ENCODE data around the gene E2F6. TPM values are rescaled to one million over a fixed set of nuclear protein-coding genes. Genes with fewer than 3 reads are reported as not detected.

E2F6 gene
- total RNA-seq, 2 donors from 2014 or later = 6.6 TPM

DNA sequence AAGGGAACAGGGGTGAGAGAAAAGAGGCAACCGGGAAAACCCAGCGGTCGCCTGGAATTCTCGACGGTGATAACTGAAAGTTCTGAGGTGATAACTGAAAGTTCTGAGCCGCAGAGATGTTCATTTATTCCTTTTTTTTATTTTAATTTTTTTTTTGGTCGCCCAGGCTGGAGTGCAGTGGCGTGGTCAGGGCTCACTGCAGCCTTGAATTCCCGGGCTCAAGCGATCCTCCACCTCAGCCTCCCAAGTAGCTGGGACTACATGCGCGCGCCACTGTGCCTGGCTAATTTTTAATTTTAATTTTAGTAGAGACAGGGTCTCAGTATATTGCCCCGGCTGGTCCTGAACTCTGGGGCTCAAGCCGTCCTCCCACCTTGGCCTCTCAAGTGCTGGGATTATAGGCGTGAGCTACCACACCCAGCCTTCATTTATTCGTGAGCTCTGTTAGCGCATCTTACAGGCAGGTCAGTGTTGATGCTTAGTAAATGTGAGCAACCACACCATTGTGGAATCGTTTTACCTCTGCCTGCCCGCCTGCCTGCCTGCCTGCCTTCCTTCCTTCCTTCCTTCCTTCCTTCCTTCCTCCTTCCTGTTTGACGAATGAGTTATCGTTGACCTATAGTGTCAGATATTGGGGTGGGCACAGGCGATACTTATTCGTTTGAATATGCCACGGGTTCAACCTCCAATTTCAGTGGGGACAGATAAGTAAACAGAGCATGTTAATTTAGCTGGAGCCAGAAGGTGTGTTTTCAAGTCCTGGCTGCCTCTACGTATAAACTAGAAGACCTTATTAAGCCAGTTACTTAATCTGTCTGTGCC is 557 bp upstream of the E2F6 start:
- TF ChIP-seq, protein P1, sequence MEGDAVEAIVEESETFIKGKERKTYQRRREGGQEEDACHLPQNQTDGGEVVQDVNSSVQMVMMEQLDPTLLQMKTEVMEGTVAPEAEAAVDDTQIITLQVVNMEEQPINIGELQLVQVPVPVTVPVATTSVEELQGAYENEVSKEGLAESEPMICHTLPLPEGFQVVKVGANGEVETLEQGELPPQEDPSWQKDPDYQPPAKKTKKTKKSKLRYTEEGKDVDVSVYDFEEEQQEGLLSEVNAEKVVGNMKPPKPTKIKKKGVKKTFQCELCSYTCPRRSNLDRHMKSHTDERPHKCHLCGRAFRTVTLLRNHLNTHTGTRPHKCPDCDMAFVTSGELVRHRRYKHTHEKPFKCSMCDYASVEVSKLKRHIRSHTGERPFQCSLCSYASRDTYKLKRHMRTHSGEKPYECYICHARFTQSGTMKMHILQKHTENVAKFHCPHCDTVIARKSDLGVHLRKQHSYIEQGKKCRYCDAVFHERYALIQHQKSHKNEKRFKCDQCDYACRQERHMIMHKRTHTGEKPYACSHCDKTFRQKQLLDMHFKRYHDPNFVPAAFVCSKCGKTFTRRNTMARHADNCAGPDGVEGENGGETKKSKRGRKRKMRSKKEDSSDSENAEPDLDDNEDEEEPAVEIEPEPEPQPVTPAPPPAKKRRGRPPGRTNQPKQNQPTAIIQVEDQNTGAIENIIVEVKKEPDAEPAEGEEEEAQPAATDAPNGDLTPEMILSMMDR (IDR thresholded peaks at IDR 0.05) = no peak
- Histone ChIP-seq H3K27ac (peak overlapping the region; percentile 89), H3K27me3 (no peaks in the 10 kb centered on the region), H3K4me1 (peaks cover 3% of the 10 kb centered on the region), H3K9me3 (no peaks in the 10 kb centered on the region), H3K4me3 (peak overlapping the region; percentile 76), H3K36me3 (no peaks in the 10 kb centered on the region), H3K9ac (ENCODE audit: low read depth in 2 of 2, low read length in 2 of 2) (no peak overlapping the region)
- intact Hi-C loops (cut with DNase I) = no loop called here
- peak; percentile 29 for DNase-seq

DNA sequence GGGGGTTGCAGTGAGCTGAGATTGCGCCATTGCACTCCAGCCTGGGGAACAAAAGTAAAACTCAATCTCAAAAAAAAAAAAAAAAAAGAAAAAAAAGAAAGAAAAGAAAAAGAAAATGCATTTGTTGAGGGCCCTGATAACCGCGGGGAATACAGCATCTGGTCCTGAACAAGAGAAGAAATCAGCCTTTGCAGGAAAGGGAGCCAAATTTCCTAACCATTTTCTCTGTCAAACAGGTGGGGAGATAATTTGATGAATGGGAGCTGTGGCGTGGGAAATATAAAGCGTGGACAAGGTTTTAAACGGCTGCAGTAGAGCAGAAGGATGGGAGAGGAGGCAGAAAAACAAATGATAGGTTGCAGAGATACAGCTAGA is 864 bp downstream of the E2F6 start:
- Histone ChIP-seq H3K36me3 (no peaks in the 10 kb centered on the region), H3K9me3 (no peaks in the 10 kb centered on the region), H3K4me3 (peak overlapping the region; percentile 76), H3K4me1 (peaks cover 3% of the 10 kb centered on the region), H3K9ac (ENCODE audit: low read depth in 2 of 2, low read length in 2 of 2) (peak overlapping the region; percentile 6 to 52), H3K27me3 (no peaks in the 10 kb centered on the region), H3K27ac (peak overlapping the region; percentile 89)
- DNase-seq = no peak
- TF ChIP-seq, protein P1 (IDR thresholded peaks at IDR 0.05) = no peak
- intact Hi-C loops (cut with DNase I) = no loop called here

DNA sequence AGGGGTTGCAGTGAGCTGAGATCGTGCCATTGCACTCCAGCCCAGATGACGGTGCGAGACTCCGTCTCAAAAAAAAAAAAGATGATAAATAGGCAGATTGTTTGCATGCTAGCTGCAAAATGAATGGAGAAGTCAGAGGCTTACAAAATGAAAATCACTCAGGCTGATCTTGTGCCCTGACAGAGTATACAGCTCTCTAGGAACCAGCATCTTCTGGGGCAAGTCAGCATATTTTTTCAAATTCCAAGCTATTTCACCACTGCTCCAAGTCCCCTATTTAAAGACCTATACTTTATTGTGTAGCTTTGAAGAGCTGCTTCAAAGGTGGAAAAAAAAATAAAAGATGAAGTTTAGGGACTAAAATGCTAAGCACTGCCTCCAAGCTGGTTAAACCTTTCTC is 6.1 kb downstream of the E2F6 start:
- peaks cover 1% of the 10 kb centered on the region for H3K4me1 ChIP-seq
- no peaks in the 10 kb centered on the region for H3K27me3 ChIP-seq
- H3K9ac ChIP-seq (ENCODE audit: low read depth in 2 of 2, low read length in 2 of 2) = no peak overlapping the region
- no peaks in the 10 kb centered on the region for H3K36me3 ChIP-seq
- no peak for DNase-seq
- H3K27ac ChIP-seq = no peak overlapping the region
- TF ChIP-seq, protein P1 (IDR thresholded peaks at IDR 0.05) = no peak
- H3K4me3 ChIP-seq = no peak overlapping the region
- H3K9me3 ChIP-seq = no peaks in the 10 kb centered on the region
- intact Hi-C loops (cut with DNase I) = no loop called here

DNA sequence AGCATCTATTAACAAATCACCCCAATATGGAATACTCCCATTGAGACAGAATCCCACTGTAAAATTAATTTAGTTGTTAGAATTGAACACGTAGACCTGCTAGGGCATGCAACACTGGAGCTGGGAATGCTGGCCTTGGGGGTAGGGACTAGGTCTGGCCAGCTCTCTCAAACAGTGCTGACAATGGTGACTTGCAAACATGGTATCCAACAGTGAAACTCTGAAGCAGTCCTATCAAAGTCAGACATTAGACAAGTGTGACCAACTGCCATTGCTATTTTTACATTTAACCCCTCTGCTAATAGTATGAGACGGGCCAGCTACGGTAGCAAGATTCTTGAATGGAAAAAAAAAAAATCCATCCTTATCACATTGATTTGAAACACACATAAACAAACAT is 7.2 kb downstream of the E2F6 start:
- H3K9me3 ChIP-seq = no peaks in the 10 kb centered on the region
- H3K4me1 ChIP-seq = no peaks in the 10 kb centered on the region
- no peak overlapping the region for H3K9ac ChIP-seq (ENCODE audit: low read depth in 2 of 2, low read length in 2 of 2)
- no peak overlapping the region for H3K27ac ChIP-seq
- H3K4me3 ChIP-seq = no peak overlapping the region
- DNase-seq = no peak
- H3K27me3 ChIP-seq = no peaks in the 10 kb centered on the region
- intact Hi-C loops (cut with DNase I) = no loop called here
- TF ChIP-seq, protein P1 (IDR thresholded peaks at IDR 0.05) = no peak
- no peaks in the 10 kb centered on the region for H3K36me3 ChIP-seq

DNA sequence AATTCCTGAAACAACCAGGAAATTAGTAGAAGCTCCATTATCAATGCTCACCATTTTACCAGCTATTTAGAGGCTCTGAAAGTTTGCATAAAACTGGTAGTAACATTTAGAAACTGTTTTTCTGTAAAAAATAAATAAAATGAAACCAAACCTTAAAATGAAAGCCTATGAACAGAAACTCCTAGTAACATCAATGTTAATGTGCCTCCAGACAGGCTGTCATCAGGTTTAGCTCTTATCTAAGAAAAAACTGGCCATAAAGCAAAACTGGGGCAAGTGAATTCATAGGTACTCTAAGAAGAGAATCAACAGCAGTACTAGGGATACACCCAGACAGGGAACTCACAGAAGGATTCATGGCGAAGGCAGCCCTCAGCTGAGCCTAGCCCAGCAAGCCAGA is 8.0 kb downstream of the E2F6 start:
- DNase-seq = no peak
- Histone ChIP-seq H3K36me3 (no peaks in the 10 kb centered on the region), H3K27me3 (no peaks in the 10 kb centered on the region), H3K4me1 (no peaks in the 10 kb centered on the region), H3K9me3 (no peaks in the 10 kb centered on the region), H3K4me3 (no peak overlapping the region), H3K9ac (ENCODE audit: low read depth in 2 of 2, low read length in 2 of 2) (no peak overlapping the region), H3K27ac (no peak overlapping the region)
- intact Hi-C loops (cut with DNase I) = no loop called here
- TF ChIP-seq, protein P1 (IDR thresholded peaks at IDR 0.05) = no peak

All from colonic mucosa (tissue), 4 donors.